Nasal cavity respiratory epithelium epithelial cell of viscerocranial mucosa (primary cell): ENCODE results near the gene BCL2L14. TPM values are rescaled to one million over a fixed set of nuclear protein-coding genes. Genes with fewer than 3 reads are reported as not detected.

Source experiments
- total RNA-seq: library from RNA; depleted of rRNA; stranded (reverse); fragments of >200 nt; gene quantifications from 2 replicates; pipeline ENCODE4 v1.2.3, GENCODE V29; 2014

Gene BCL2L14
- not detected in 2 replicates for total RNA-seq

DNA sequence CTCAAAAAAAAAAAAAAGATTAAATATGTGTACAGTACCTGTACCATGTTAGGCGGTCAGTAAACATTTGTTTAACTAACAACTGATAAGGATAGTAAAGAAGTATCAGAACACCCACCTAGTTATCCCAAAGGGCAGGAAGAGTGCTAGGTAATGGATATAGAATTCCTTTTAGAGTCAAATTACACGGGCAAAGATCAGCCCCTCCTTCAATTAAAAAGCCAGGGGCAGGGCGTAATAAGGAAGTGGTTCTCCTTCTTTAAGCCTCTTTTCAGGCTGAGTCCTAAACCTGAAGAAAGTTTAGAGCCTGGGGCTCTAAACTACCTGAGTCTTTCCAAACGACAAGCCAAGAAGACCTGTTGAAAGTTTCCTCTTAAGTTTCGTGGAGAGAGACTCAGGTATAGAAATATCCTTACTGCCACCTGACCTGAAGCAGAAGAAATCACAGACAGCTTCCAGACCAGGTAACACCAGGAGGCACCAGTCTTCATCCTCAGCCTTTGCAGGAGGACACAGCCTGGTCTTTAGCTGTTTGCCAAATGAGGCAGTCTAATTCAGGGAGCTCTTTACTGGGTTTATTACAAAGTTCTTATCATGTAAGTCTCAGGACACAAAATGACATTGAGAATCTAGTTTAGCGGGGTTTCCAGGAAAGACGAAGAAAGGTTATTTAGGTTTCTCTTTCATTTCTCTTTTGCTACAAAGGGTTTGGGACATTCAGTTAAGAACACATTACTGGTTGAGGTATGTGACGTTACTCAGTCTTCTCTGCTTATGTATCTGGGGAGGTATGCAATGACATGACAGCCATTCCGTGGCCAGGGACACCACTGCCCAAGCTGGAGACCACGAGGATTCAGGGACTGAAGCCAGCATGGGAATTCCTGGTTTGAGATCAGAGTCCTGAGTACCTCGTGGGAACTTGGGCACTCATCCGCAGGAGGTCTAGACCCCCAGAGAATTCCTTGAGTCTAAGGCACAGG is at the start of gene BCL2L14:
Gene BCL2L14, plus strand, starts transcription at position 266 of the 983 bp plus-strand sequence. CDS start 8,367 bp downstream, outside the sequence.

Other genes starting within 250 kb of the BCL2L14 start
- 30.1 and 36.3 TPM in 2 replicates for gene LRP6, start 196.1 kb downstream of the BCL2L14 start, total RNA-seq